ENCODE measurements around the gene MEF2D.

MEF2D gene

GRCh38 chr1:156440654-156441437 lies 59.7 kb downstream of the MEF2D start:
- DNase-seq (no peak), ATAC-seq (no peak)

GRCh38 chr1:156439777-156440183 lies 60.8 kb downstream of the MEF2D start:
- ATAC-seq = no peak
- no peak for DNase-seq

- ATAC-seq = peak; percentile 34
- no peak for DNase-seq
These were observed 61.4 kb downstream of the MEF2D start for GRCh38 chr1:156439036-156439776.

GRCh38 chr1:156438278-156438987 lies 62.1 kb downstream of the MEF2D start:
- no peak for DNase-seq

DNA sequence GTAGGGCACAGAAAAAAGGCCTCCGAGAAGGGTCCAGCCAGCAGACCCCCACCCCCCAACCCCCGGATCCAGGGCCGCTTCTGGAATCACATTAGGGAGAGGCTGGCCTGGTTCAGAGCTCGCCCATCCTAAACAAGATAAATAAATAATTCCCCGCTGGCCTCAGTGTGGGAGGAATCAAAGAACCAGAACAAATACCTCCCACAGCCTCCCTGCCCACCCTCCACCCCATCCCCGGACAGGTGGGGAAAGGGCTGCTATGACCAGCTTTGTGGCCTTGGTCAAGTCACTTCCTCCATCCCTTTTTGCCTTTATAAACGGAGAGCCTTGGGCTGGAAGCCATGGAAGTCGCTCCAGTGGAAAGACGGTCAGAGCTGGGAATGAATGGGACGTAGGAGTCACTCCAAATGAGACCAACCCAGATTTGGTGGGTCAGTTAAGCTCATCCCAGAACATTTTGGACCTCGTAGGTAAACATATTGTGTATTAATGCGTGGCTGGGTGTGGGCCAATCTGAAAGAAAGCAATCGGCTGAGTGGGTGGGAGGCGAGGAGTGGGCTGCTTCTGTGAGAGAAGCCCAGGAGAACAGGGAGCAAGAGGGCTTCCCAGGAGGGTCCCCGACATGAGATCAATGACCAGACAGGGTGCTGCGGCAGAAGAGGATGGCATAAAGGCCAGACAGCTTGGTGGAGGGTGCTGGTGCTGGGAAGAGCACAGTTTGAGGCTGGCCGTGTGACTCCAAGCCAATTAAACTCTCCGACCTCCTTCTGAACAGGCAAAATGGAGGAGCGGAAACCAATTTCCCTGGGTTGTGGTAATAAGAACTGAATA lies 63.3 kb downstream of the MEF2D start:
- no peak for DNase-seq
- no peak for ATAC-seq

More at GRCh38 chr1:156438278-156438987, 62.1 kb downstream of the MEF2D start:
- peak; percentile 70 for ATAC-seq

- DNase-seq (no peak), ATAC-seq (no peak)
These were observed 64.2 kb downstream of the MEF2D start for GRCh38 chr1:156436141-156437036.

GRCh38 chr1:156435545-156436140 lies 64.9 kb downstream of the MEF2D start:
- peak; percentile 37 for DNase-seq
- no peak for ATAC-seq

DNA sequence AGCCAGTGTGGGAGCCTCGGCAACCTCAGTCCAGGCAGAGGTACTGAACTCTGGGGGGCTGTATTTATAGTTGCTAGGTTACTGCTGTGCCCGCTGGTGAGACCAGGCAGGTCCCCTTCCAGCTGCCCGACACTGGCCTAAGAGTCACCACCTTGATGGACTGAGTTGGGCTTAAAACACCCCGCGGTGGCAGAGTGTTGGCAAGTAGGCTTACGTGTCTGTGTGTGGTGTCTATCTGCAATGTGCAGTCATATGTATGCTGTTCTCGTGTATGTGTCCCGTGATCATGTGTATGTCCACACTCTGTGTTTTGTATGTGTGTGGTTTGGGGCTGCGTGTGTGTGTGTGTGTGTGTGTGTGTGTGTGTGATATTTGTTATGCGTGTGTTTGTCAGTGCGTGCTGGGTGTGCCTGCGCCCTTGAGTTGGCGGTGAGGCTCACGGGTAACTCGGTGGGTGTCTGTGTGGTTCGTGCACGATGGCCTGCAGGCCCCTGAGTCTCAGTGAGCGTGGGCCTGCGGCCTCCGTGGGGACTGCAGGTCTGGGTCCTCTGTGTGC lies 65.5 kb downstream of the MEF2D start:
- no peak for DNase-seq
- no peak for ATAC-seq

- ATAC-seq (peak; percentile 53), DNase-seq (no peak)
These were observed 67.0 kb downstream of the MEF2D start for GRCh38 chr1:156433602-156434001.

GRCh38 chr1:156433032-156433431 lies 67.5 kb downstream of the MEF2D start:
- DNase-seq = no peak
- no peak for ATAC-seq

DNA sequence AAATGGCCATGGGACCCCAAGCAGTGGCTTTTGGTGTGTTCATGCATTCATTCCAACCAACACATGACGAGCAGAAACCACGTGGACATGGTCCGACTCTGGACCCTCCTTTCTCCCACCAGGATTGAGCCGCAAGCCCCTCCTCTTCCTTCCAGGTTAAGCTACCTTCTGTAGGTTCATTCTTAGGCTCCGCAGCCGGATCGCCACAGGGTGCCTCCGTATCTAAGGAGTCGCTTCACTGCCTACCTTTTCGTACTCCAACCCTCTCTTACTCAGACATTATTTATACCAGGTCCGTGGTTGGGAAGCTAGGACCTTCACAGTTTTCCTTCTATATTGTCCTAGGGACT lies 67.9 kb downstream of the MEF2D start:
- ATAC-seq = no peak
- no peak for DNase-seq

DNA sequence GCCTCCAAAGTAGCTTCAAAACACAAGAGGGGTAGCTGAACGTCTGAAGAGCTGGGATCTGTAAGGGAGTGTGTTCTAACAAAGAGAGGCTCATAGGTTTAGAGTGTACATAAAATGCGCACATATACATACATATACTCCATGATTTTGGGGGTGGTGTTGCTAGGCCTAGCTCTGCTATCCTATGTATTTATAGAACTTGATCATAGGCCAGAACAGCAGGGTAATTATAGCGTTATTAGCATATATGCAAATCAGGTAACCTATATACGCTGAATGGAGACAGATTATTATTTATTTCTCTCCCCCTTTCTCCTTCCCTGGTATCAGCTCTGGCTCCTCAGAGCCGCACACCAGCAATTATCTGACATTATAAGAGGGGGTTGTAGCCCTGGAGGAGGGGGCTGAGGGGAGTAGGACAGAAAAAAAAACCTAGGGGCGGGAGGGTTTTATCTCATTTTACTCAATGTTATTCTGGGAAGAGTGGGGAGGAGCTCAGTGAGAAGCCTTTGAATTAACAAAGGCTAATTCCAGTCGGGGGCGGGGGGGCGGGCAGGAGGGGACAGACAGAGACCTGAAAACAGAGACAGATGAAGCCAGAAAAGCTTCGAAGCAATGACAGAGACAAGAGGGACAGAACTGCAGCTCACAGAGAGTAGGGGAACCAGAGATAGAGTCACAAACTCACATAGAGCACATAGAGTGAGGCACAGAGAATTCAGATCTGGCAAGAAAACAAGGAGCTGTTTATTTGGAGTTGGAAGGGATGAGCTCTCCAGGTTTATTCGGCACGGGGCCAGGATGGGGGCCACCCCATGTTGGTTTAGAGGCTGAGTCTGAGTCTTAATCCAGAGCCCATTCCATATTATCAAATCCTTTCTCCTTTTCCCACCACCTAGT lies 68.6 kb downstream of the MEF2D start:
- no peak for DNase-seq
- no peak for ATAC-seq

- ATAC-seq = no peak
- DNase-seq = no peak
These were observed 69.2 kb downstream of the MEF2D start for GRCh38 chr1:156431366-156431765.

GRCh38 chr1:156430866-156431265 lies 69.7 kb downstream of the MEF2D start:
- ATAC-seq (no peak), DNase-seq (no peak)

GRCh38 chr1:156430303-156430702 lies 70.3 kb downstream of the MEF2D start:
- DNase-seq (no peak), ATAC-seq (no peak)

GRCh38 chr1:156429313-156430060 lies 71.1 kb downstream of the MEF2D start:
- ATAC-seq = no peak

GRCh38 chr1:156428746-156429288 lies 71.8 kb downstream of the MEF2D start:
- DNase-seq (no peak), ATAC-seq (no peak)

More at GRCh38 chr1:156429313-156430060, 71.1 kb downstream of the MEF2D start:
- no peak for DNase-seq

- DNase-seq = no peak
- ATAC-seq = no peak
These were observed 72.6 kb downstream of the MEF2D start for GRCh38 chr1:156427957-156428356.
